Measurements from ENCODE around the gene FAF2. TPM values are rescaled to one million over a fixed set of nuclear protein-coding genes. Genes with fewer than 3 reads are reported as not detected.

Gene FAF2
- total and polyA plus RNA-seq, 4 donors, result 12.7 to 28.3 (median 16.5) TPM

DNA sequence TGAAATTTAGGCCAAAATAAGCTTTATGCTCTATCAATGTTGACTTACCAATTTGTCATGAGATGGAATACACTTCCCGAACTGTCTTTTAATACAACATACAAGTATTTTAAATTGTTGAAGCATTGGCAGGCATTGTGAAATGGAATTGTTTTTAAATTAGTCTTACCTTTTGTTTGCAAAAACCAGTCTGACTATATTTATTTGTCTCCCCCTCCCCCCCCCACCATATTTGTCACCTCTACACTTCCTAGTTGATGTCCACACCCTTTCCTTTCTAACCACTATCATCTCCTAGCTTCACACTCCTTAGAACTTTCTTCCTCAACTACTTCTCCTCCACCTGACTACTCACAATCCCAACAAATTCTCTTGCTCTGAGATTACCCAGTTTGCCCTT, 40.9 kb downstream of the FAF2 start:
- Histone ChIP-seq H3K36me3 (ENCODE audit: control insufficient read depth in 4 of 4, insufficient read depth in 3 of 4, low read depth in 1 of 4, low read length in 3 of 4) (peaks cover 5 to 50% (median 32%) of the 10 kb centered on the region in 4 donors), H3K4me3 (ENCODE audit: low read depth in 1 of 3, low read length in 3 of 3) (no peak overlapping the region), H3K9me3 (ENCODE audit: control insufficient read depth in 4 of 4, low read length in 3 of 4) (no peaks in the 10 kb centered on the region), H3K4me1 (ENCODE audit: control insufficient read depth in 4 of 4, insufficient read depth in 4 of 4, low read length in 3 of 4) (peaks cover 0 to 16% (median 12%) of the 10 kb centered on the region in 4 donors), H3K9ac (ENCODE audit: low read depth in 1 of 2, low read length in 2 of 2) (no peak overlapping the region), H3K27ac (ENCODE audit: low read depth in 1 of 2, low read length in 2 of 2) (no peak overlapping the region), H3K27me3 (ENCODE audit: control insufficient read depth in 4 of 4, insufficient read depth in 4 of 4, low read length in 3 of 4) (no peaks in the 10 kb centered on the region)
- WGBS, result 96% methylated on average over 1 of the region's 1 CpG
- TF ChIP-seq SP1 (IDR thresholded peaks at IDR 0.05), result no peak
- DNase-seq (ENCODE audit: low spot score), result no peak

DNA sequence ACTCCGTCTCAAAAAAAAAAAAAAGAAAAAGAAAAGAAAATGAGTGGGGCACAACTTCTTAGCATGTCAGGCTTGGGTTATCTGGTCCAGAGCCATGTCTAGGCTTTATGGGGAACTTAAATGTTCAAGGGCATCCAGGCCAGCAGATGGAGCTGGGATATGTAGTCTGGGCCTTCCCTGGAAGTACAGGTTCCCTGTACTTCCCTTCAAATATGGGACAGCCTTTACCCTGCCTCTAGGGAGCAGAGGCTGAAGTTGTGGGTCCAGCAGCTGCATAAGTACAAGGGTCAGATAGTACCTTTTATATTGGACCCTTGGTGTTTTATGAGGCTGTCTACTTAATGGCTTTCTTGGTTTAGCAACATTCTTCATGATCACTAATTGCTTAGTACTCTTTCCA, 42.1 kb downstream of the FAF2 start:
- Histone ChIP-seq H3K4me1 (ENCODE audit: control insufficient read depth in 4 of 4, insufficient read depth in 4 of 4, low read length in 3 of 4) (peaks cover 0 to 14% (median 11%) of the 10 kb centered on the region in 4 donors), H3K9me3 (ENCODE audit: control insufficient read depth in 4 of 4, low read length in 3 of 4) (no peaks in the 10 kb centered on the region), H3K4me3 (ENCODE audit: low read depth in 1 of 3, low read length in 3 of 3) (no peak overlapping the region), H3K27ac (ENCODE audit: low read depth in 1 of 2, low read length in 2 of 2) (no peak overlapping the region), H3K9ac (ENCODE audit: low read depth in 1 of 2, low read length in 2 of 2) (no peak overlapping the region), H3K27me3 (ENCODE audit: control insufficient read depth in 4 of 4, insufficient read depth in 4 of 4, low read length in 3 of 4) (no peaks in the 10 kb centered on the region), H3K36me3 (ENCODE audit: control insufficient read depth in 4 of 4, insufficient read depth in 3 of 4, low read depth in 1 of 4, low read length in 3 of 4) (peaks cover 5 to 60% (median 41%) of the 10 kb centered on the region in 4 donors)
- 100% methylated on average over 1 of the region's 1 CpG for WGBS
- TF ChIP-seq HNF4A (conservative IDR thresholded peaks at IDR 0.05) (no peak), RXRA (IDR thresholded peaks at IDR 0.05) (no peak), FOXA1 (IDR thresholded peaks at IDR 0.05) (no peak), RAD21 (IDR thresholded peaks at IDR 0.05) (peak in 1 of 2 donors; percentile 42), EGR1 (IDR thresholded peaks at IDR 0.05; ENCODE audit: low read depth in 2 of 2) (no peak)
- TF ChIP-seq, protein P1, sequence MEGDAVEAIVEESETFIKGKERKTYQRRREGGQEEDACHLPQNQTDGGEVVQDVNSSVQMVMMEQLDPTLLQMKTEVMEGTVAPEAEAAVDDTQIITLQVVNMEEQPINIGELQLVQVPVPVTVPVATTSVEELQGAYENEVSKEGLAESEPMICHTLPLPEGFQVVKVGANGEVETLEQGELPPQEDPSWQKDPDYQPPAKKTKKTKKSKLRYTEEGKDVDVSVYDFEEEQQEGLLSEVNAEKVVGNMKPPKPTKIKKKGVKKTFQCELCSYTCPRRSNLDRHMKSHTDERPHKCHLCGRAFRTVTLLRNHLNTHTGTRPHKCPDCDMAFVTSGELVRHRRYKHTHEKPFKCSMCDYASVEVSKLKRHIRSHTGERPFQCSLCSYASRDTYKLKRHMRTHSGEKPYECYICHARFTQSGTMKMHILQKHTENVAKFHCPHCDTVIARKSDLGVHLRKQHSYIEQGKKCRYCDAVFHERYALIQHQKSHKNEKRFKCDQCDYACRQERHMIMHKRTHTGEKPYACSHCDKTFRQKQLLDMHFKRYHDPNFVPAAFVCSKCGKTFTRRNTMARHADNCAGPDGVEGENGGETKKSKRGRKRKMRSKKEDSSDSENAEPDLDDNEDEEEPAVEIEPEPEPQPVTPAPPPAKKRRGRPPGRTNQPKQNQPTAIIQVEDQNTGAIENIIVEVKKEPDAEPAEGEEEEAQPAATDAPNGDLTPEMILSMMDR (IDR thresholded peaks at IDR 0.05; ENCODE audit: low read depth, low read length, missing input control), result no peak
- TF ChIP-seq, protein P2, sequence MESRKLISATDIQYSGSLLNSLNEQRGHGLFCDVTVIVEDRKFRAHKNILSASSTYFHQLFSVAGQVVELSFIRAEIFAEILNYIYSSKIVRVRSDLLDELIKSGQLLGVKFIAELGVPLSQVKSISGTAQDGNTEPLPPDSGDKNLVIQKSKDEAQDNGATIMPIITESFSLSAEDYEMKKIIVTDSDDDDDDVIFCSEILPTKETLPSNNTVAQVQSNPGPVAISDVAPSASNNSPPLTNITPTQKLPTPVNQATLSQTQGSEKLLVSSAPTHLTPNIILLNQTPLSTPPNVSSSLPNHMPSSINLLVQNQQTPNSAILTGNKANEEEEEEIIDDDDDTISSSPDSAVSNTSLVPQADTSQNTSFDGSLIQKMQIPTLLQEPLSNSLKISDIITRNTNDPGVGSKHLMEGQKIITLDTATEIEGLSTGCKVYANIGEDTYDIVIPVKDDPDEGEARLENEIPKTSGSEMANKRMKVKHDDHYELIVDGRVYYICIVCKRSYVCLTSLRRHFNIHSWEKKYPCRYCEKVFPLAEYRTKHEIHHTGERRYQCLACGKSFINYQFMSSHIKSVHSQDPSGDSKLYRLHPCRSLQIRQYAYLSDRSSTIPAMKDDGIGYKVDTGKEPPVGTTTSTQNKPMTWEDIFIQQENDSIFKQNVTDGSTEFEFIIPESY (IDR thresholded peaks at IDR 0.05), result no peak
- no peak for DNase-seq (ENCODE audit: low spot score)

DNA sequence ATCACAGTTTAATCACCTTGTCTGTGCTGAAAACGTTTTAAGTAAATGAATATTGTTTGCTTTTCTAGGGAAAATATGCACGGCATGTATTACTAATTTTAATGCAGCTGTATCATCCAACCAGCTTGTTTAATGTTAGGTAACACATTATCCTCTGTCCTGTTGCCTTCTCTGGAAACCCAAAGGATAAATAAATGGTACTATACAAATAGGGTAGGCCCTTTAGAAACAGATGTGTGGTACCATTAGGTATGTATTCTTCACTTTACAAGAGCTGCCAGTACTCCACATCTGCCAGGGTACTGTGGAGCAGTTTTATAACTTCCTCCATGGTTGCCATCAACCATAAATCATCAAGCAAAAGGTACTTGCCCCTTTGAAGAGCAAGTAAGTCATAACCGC, 42.9 kb downstream of the FAF2 start:
- WGBS, result 66% methylated on average over 3 of the region's 3 CpGs

More for the DNA sequence above, 42.9 kb downstream of the FAF2 start:
- Histone ChIP-seq H3K9ac (ENCODE audit: low read depth in 1 of 2, low read length in 2 of 2) (no peak overlapping the region), H3K36me3 (ENCODE audit: control insufficient read depth in 4 of 4, insufficient read depth in 3 of 4, low read depth in 1 of 4, low read length in 3 of 4) (peaks cover 5 to 62% (median 45%) of the 10 kb centered on the region in 4 donors), H3K4me3 (ENCODE audit: low read depth in 1 of 3, low read length in 3 of 3) (no peak overlapping the region), H3K27me3 (ENCODE audit: control insufficient read depth in 4 of 4, insufficient read depth in 4 of 4, low read length in 3 of 4) (no peaks in the 10 kb centered on the region), H3K4me1 (ENCODE audit: control insufficient read depth in 4 of 4, insufficient read depth in 4 of 4, low read length in 3 of 4) (peaks cover 0 to 9% (median 5%) of the 10 kb centered on the region in 4 donors), H3K27ac (ENCODE audit: low read depth in 1 of 2, low read length in 2 of 2) (no peak overlapping the region), H3K9me3 (ENCODE audit: control insufficient read depth in 4 of 4, low read length in 3 of 4) (no peaks in the 10 kb centered on the region)
- TF ChIP-seq NR2F2 (IDR thresholded peaks at IDR 0.05) (no peak), EGR1 (IDR thresholded peaks at IDR 0.05; ENCODE audit: low read depth in 2 of 2) (no peak), YY1 (IDR thresholded peaks at IDR 0.05) (no peak), RAD21 (IDR thresholded peaks at IDR 0.05) (no peak), RXRA (IDR thresholded peaks at IDR 0.05) (no peak), GABPA (IDR thresholded peaks at IDR 0.05 in 1 of 2, conservative IDR thresholded peaks at IDR 0.05 in 1 of 2) (no peak)
- TF ChIP-seq, protein P3, sequence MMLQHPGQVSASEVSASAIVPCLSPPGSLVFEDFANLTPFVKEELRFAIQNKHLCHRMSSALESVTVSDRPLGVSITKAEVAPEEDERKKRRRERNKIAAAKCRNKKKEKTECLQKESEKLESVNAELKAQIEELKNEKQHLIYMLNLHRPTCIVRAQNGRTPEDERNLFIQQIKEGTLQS (IDR thresholded peaks at IDR 0.05), result no peak
- TF ChIP-seq, protein P2 (IDR thresholded peaks at IDR 0.05), result no peak
- DNase-seq (ENCODE audit: low spot score), result no peak

Data from liver (tissue), 9 donors.